Measurements from ENCODE around the gene LDHD.

- TF ChIP-seq SMC3 (IDR thresholded peaks at IDR 0.05; ENCODE audit: borderline replicate concordance, low read length) (no peak), BRCA1 (IDR thresholded peaks at IDR 0.05; ENCODE audit: low read depth, low read length) (no peak), ZNF24 (IDR thresholded peaks at IDR 0.05) (no peak), ZBTB11 (CRISPR knock-in tag; IDR thresholded peaks at IDR 0.05) (no peak), POLR2AphosphoS5 (IDR thresholded peaks at IDR 0.05; ENCODE audit: low read length) (no peak), HDAC2 (IDR thresholded peaks at IDR 0.05) (no peak), ATF2 (IDR thresholded peaks at IDR 0.05; ENCODE audit: low read length) (no peak), HCFC1 (IDR thresholded peaks at IDR 0.05; ENCODE audit: low read length) (no peak), CTCF (IDR thresholded peaks at IDR 0.05 in 2 of 3, conservative IDR thresholded peaks at IDR 0.05 in 1 of 3; ENCODE audit: control insufficient read depth in 2 of 3, extremely low read depth in 1 of 3, insufficient read depth in 1 of 3, low read depth in 3 of 3, low read length in 3 of 3) (no peak), RAD21 (IDR thresholded peaks at IDR 0.05; ENCODE audit: insufficient read depth, low read depth, low read length) (no peak), POLR2A (IDR thresholded peaks at IDR 0.05; ENCODE audit: low read depth, low read length) (no peak), EZH2 (IDR thresholded peaks at IDR 0.05; ENCODE audit: borderline replicate concordance, control insufficient read depth, low read depth, low read length) (no peak), SIN3A (IDR thresholded peaks at IDR 0.05; ENCODE audit: low read depth, low read length) (no peak)
These were observed 298 bp upstream of the LDHD start for GRCh38 chr16:75116911-75117245.
